Caco-2 (cell line): ENCODE results near the gene CR1L. TPM values are rescaled to one million over a fixed set of nuclear protein-coding genes. Genes with fewer than 3 reads are reported as not detected.

Experiments used
- BruUV-seq: library from RNA; stranded (reverse); fragments of 400-500 nt; replicated peaks from 2 replicates; lab custom pipeline; 2021; lab: Mats Ljungman, UMichigan
- CTCF ChIA-PET: fragments of 300-600 bp; sonication (Branson Sonifier 250); formaldehyde crosslinking; loops from one replicate; lab custom pipeline; 2022; ENCODE audit warnings: antibody characterized with exemption; lab: Charles Lee
- POLR2A ChIA-PET: fragments of 300-600 bp; sonication (Branson Sonifier 250); formaldehyde crosslinking; loops from one replicate; lab custom pipeline; 2022; ENCODE audit warnings: antibody characterized with exemption; lab: Charles Lee
- DNase-seq, 2 experiments: peaks; one replicate each; pipeline versions ENCODE4 v3.0.0 to v3.0.0-alpha.2; 2020 to 2022
- H3K27me3 ChIP-seq: replicated peaks from 2 replicates; pipeline ENCODE4 v1.6.0; 2011; ENCODE audit warnings: low read length; ENCODE audit not compliant: control insufficient read depth, insufficient read depth
- H3K36me3 ChIP-seq: 2 replicates; pipeline ENCODE4 v1.5.1; 2011; ENCODE audit warnings: low read length; ENCODE audit not compliant: control insufficient read depth, insufficient read depth
- H3K4me1 ChIP-seq: fragments of 250-450 bp; sonication (Bioruptor Pico); 2 replicates; pipeline ENCODE4 v1.5.1; 2020; ENCODE audit warnings: mild to moderate bottlenecking
- H3K4me3 ChIP-seq: 2 replicates; pipeline ENCODE4 v1.5.1; 2011; ENCODE audit warnings: low read depth, mild to moderate bottlenecking, control low read depth, low read length
- H3K9me3 ChIP-seq: fragments of 250-450 bp; sonication (Bioruptor Pico); 2 replicates; pipeline ENCODE4 v1.5.1; 2020; ENCODE audit warnings: mild to moderate bottlenecking, moderate library complexity
- H3K27ac Mint-ChIP-seq: one replicate; pipeline ENCODE4 v1.8.0; 2022; ENCODE audit warnings: mixed read lengths; ENCODE audit not compliant: unreplicated experiment
- H3K27me3 Mint-ChIP-seq: one replicate; pipeline ENCODE4 v1.8.0; 2022; ENCODE audit warnings: mixed read lengths; ENCODE audit not compliant: insufficient read depth, unreplicated experiment
- H3K36me3 Mint-ChIP-seq: one replicate; pipeline ENCODE4 v1.8.0; 2022; ENCODE audit warnings: mild to moderate bottlenecking, mixed read lengths; ENCODE audit not compliant: insufficient read depth, unreplicated experiment
- H3K4me1 Mint-ChIP-seq: one replicate; pipeline ENCODE4 v1.8.0; 2022; ENCODE audit warnings: low read depth, mixed read lengths; ENCODE audit not compliant: unreplicated experiment
- H3K4me3 Mint-ChIP-seq: one replicate; pipeline ENCODE4 v1.8.0; 2022; ENCODE audit warnings: mild to moderate bottlenecking, moderate library complexity, mixed read lengths; ENCODE audit not compliant: unreplicated experiment
- H3K9me3 Mint-ChIP-seq: one replicate; pipeline ENCODE4 v1.8.0; 2022; ENCODE audit warnings: mixed read lengths; ENCODE audit not compliant: unreplicated experiment
- intact Hi-C: fragments of 100-400 bp; cut with micrococcal nuclease; formaldehyde crosslinking; loops from one replicate; pipeline ENCODE4 v1.10.0; 2022; ENCODE audit not compliant: unreplicated experiment
- total RNA-seq: library from RNA; stranded (reverse); gene quantifications from 2 replicates; pipeline ENCODE4 v1.2.3, GENCODE V29; 2022
- TF ChIP-seq, protein P1 (sequence below), 2 experiments: fragments of 200-600 bp in 1 of 2; IDR thresholded peaks; 1 replicate in 1 of 2; 2 replicates in 1 of 2; pipeline versions ENCODE4 v1.5.1 to v1.8.0; 2011 to 2022; ENCODE audit warnings: antibody characterized with exemption in 1 of 2, control low read depth in 1 of 2, inconsistent platforms in 1 of 2, low read depth in 1 of 2, low read length in 1 of 2, mild to moderate bottlenecking in 1 of 2, moderate library complexity in 1 of 2; ENCODE audit not compliant: insufficient read depth in 1 of 2, severe bottlenecking in 1 of 2, unreplicated experiment in 1 of 2

Gene CR1L
- total RNA-seq, 1 experiment from 2014 or later = not detected

DNA sequence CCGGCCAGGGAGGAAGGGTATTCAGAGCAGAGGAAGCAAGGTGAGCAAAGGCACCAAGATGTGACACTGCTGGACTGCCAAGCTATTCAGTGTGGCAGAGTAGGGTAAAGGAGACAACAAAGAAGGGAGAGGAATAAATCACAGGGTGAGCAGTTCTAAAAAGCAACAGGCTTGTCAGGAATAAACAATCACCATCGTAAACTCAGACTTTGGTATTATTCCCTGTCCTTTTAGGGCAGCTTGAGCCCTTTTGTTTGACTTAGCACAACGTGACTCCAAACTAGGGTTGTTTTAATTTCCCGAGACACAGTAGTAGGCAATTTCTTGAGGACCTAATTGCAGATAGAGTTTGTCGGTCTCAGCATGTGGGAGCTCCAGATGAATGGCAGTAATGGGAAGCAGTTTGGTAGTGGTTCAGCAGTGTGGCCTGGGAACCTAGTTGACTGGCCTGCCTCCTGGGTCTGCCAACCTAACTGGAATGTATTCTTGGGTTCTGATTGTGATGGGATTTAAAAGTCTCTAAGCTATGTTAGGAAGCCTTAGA lies 4.3 kb downstream of the CR1L start:
- no peaks in the 10 kb centered on the region for H3K4me1 ChIP-seq
- POLR2A ChIA-PET = no interaction called here

DNA sequence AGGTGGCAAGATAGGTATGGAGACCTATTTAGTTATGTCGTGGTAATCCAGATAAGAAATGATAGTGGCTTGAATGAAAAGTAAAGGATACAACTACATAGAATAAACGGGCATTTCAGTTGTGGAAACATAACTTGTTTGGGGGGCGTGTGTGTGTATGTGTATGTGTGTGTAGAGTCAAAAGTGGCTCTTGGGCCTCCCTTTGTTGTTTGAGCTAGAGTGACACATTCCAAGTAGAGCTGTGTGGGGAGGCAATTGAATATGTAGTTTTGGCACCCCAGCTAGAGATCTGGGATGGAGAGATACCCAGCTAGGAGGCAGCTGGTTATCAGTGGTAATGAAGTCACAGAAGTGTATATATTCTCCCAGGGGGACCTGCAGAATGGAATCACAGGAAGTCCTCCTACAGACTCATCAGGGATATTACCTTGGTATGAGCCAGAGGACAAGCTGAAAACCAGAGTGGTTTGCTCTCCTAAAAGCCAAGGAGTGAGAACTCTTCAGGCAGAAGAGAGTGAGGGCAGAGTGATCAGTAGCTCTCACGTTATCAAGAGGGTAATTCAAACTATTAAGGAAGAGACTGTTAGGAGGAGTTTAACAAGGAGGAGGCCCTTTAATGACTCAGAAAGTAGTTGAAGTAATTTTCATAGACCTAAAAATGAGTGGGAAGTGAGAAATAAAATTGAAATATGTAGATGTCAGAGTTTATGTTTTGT lies 5.1 kb downstream of the CR1L start:
- H3K27me3 Mint-ChIP-seq = no peaks in the 10 kb centered on the region
- no peaks in the 10 kb centered on the region for H3K9me3 Mint-ChIP-seq
- no peak overlapping the region for H3K4me3 Mint-ChIP-seq
- DNase-seq = no peak
- Histone ChIP-seq H3K4me1 (no peaks in the 10 kb centered on the region), H3K4me3 (no peak overlapping the region), H3K36me3 (no peaks in the 10 kb centered on the region), H3K9me3 (no peaks in the 10 kb centered on the region), H3K27me3 (no peaks in the 10 kb centered on the region)
- ChIA-PET CTCF (no interaction called here), POLR2A (no interaction called here)
- BruUV-seq = no TSS peak
- H3K36me3 Mint-ChIP-seq = no peaks in the 10 kb centered on the region
- TF ChIP-seq, protein P1, sequence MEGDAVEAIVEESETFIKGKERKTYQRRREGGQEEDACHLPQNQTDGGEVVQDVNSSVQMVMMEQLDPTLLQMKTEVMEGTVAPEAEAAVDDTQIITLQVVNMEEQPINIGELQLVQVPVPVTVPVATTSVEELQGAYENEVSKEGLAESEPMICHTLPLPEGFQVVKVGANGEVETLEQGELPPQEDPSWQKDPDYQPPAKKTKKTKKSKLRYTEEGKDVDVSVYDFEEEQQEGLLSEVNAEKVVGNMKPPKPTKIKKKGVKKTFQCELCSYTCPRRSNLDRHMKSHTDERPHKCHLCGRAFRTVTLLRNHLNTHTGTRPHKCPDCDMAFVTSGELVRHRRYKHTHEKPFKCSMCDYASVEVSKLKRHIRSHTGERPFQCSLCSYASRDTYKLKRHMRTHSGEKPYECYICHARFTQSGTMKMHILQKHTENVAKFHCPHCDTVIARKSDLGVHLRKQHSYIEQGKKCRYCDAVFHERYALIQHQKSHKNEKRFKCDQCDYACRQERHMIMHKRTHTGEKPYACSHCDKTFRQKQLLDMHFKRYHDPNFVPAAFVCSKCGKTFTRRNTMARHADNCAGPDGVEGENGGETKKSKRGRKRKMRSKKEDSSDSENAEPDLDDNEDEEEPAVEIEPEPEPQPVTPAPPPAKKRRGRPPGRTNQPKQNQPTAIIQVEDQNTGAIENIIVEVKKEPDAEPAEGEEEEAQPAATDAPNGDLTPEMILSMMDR (IDR thresholded peaks at IDR 0.05; ENCODE audit: insufficient read depth in 1 of 2, low read depth in 1 of 2, low read length in 1 of 2, severe bottlenecking in 1 of 2, unreplicated experiment in 1 of 2) = no peak
- intact Hi-C loops = no loop called here
- no peaks in the 10 kb centered on the region for H3K4me1 Mint-ChIP-seq
- H3K27ac Mint-ChIP-seq = no peak overlapping the region

More for the DNA sequence above, 4.3 kb downstream of the CR1L start:
- intact Hi-C loops = no loop called here
- no peaks in the 10 kb centered on the region for H3K27me3 ChIP-seq
- no peaks in the 10 kb centered on the region for H3K9me3 Mint-ChIP-seq
- TF ChIP-seq, protein P1 (IDR thresholded peaks at IDR 0.05; ENCODE audit: insufficient read depth in 1 of 2, low read depth in 1 of 2, low read length in 1 of 2, severe bottlenecking in 1 of 2, unreplicated experiment in 1 of 2) = no peak
- H3K36me3 Mint-ChIP-seq = no peaks in the 10 kb centered on the region
- BruUV-seq = no TSS peak
- DNase-seq = no peak
- no peaks in the 10 kb centered on the region for H3K27me3 Mint-ChIP-seq
- no peak overlapping the region for H3K27ac Mint-ChIP-seq
- CTCF ChIA-PET = interaction anchor here (1.0 kb wide), 1 partner anchor 29 kb away, joined by 4 read pairs; no protein-coding TSS in a partner anchor
- no peak overlapping the region for H3K4me3 Mint-ChIP-seq
- no peak overlapping the region for H3K4me3 ChIP-seq
- H3K4me1 Mint-ChIP-seq = no peaks in the 10 kb centered on the region
- H3K36me3 ChIP-seq = no peaks in the 10 kb centered on the region
- no peaks in the 10 kb centered on the region for H3K9me3 ChIP-seq

DNA sequence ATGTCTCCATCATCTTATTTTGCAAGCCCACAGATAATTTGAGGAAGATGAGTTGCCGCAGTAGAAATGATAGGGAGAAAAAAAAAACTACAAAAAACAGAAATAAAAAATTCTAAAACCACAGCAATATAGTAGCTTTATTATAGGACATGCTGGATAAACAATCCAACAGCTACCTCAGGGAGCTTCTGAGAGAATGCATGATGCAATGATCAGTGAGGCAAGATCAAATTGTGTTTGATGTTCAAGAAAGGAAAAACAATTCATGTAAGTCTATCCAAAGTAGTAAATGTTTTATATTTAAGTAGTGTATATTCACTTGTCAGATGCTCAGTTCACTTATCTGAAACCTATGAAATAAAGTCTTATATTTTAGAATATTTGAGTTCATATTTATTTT lies 6.7 kb downstream of the CR1L start:
- no peak overlapping the region for H3K4me3 ChIP-seq
- ChIA-PET POLR2A (no interaction called here), CTCF (no interaction called here)
- Mint-ChIP-seq H3K4me1 (no peaks in the 10 kb centered on the region), H3K27me3 (no peaks in the 10 kb centered on the region), H3K27ac (no peak overlapping the region), H3K4me3 (no peak overlapping the region), H3K9me3 (no peaks in the 10 kb centered on the region), H3K36me3 (no peaks in the 10 kb centered on the region)
- H3K4me1 ChIP-seq = no peaks in the 10 kb centered on the region
- H3K9me3 ChIP-seq = no peaks in the 10 kb centered on the region
- TF ChIP-seq, protein P1 (IDR thresholded peaks at IDR 0.05; ENCODE audit: insufficient read depth in 1 of 2, low read depth in 1 of 2, low read length in 1 of 2, severe bottlenecking in 1 of 2, unreplicated experiment in 1 of 2) = no peak
- H3K27me3 ChIP-seq = no peaks in the 10 kb centered on the region
- no peak for DNase-seq
- no TSS peak for BruUV-seq
- H3K36me3 ChIP-seq = no peaks in the 10 kb centered on the region
- intact Hi-C loops = no loop called here
